Ammon's horn (tissue), 1 donor: ENCODE data around the gene WDR27.
"Not testable (repeated sequence)": the region's sequence is repeated elsewhere in the genome, so short reads cannot be mapped to it uniquely, and the experiment has no call there.

Source experiments
- DNase-seq: peaks from one replicate; pipeline ENCODE4 v3.0.0-alpha.2; 2016; ENCODE audit warnings: low spot score

Gene WDR27

GRCh38 chr6:169474362-169474761 lies 227.5 kb downstream of the WDR27 start:
- DNase-seq = no peak

DNA sequence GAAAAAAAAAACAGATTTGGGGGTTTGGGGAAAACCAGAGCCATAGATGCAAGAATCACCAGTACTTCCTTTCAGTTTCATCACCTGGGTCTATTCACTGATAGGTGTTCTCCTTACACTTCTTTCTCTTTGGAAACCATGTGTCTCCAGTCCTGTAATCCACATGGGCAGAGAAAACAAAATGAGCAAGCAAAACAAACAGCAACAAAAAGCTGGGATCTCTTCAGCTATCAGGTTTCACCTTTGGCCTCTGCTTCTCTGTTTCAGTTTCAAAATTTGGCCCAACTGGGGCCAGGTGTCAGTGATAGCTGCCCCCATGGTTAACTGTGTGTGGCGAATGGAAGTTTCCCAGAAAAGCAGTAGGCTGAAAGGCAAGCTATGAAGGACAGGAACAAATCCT lies 228.2 kb downstream of the WDR27 start:
- no peak for DNase-seq

- DNase-seq = no peak
These were observed 228.9 kb downstream of the WDR27 start for GRCh38 chr6:169472786-169473416.

DNA sequence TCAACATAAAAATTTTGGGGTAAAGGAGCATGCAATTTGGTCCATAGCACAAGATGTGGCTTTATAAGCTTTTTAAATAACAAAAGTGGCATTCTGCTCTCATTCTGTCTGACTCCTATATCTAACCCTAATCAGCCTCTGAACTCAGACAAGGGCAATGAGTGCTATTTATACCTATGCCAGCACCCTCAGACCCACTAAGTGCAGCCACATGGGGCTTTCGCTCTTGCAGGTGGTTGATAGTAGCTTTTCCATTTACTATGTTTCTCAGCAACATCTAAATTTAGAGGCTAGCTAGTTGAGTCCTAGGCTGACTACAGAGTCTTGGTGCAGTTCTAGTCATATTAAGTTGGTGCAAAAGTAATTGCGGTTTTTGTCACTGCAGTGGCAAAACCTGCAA lies 231.0 kb downstream of the WDR27 start:
- no peak for DNase-seq

DNA sequence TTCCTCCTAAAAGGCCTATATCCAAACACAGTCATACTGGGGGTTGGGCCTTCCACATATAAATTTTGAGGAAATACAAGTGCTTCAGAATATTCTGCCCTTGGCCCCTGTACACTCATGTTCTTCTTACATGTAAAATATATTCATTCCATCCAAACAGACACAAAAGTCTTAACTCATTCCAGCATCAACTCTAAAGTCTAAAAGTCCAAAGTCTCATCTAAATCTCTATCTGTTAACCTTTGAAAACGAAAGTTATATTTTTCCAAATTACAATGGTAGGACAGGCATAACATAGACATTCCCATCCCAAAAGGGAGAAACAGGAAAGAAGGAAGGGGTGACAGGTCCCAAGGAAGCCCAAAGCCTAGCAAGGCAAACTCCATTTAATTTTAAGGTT lies 232.8 kb downstream of the WDR27 start:
- no peak for DNase-seq

DNA sequence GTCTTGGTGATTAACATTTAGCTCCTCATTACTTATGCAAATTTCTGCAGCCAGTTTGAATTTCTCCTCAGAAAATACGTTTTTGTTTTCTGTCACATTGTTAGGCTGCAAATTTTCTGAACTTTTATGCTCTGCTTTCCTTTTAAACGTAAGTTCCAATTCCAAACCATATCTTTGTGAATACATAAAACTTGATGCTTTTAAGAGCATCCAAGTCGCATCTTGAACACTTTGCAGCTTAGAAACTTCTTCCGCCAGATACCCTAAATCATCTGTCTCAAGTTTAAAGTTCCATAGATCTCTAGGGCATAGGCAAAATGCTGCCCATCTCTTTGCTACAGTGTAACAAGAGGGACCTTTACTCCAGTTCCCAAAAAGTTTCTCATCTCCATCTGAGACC lies 234.1 kb downstream of the WDR27 start:
- not testable (repeated sequence) for DNase-seq

GRCh38 chr6:169466256-169466655 lies 235.6 kb downstream of the WDR27 start:
- DNase-seq = not testable (repeated sequence)

DNA sequence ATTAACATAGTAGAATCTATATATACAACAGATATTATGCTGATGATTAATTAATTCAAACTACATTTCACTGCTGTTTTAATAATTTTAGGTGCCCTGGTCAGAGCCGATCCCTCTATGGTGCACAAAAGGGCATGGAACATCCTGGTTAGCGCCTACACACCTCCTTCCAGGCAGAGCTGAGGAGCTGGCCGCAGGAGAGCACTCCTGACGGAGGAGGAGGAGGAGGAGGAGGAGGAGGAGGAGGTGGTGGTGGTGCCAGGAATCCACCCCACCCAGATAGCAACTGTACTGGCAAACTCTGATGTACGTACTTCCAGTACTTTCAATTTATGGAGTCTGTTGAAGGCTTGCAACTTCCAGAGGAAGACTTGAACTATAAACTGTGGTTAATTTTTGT lies 244.1 kb downstream of the WDR27 start:
- no peak for DNase-seq

GRCh38 chr6:169456840-169457239 lies 245.0 kb downstream of the WDR27 start:
- no peak for DNase-seq

GRCh38 chr6:169455470-169455869 lies 246.4 kb downstream of the WDR27 start:
- no peak for DNase-seq

DNA sequence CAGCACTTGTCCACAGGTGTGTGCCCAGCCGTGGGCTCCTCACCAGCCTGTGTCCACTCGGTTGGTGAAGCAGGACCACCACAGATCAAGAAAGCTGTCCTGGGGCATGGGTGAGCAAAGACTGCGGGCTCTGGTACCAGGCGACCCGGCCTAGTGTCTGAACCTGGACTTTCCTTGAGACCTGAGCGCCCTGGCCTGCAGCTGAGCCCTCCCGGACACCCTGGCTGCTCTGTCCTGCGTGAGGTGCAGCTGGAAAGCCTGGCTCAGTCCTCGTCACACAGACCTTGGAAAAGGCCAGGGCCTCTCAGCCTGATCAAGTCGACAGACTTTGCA lies 247.0 kb downstream of the WDR27 start:
- no peak for DNase-seq

DNA sequence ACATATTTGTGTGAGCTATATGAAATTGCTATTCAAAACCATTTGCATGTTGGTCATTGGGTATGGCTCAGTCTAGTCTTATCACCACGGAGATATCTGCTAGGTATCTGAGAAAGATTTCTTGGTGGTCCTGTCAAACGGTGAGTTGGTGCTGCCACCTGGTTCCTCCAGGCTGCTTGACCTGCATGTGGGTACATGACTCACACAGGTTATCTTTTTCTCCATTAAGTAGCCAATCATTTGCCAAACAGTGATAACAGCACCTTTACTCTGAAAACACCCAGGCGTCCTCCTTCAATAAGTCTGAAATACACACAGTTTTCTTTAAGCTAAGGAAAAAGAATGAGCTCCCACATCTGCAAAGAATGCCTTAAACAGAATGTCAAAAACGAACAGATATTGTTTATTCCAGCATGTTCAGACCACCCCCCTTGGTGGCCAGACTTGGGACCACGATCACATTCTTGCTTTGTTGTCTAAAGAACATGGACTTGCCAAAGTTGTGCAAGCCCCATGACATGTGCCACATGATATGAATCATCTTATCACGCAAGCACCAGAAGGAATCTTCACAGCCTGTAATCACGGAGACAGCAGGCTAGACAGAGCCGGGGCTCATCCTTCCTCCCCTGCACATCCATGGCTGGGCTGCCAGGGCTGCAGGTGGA lies 247.5 kb downstream of the WDR27 start:
- no peak for DNase-seq

- DNase-seq = no peak
These were observed 248.8 kb downstream of the WDR27 start for GRCh38 chr6:169452869-169453620.

DNA sequence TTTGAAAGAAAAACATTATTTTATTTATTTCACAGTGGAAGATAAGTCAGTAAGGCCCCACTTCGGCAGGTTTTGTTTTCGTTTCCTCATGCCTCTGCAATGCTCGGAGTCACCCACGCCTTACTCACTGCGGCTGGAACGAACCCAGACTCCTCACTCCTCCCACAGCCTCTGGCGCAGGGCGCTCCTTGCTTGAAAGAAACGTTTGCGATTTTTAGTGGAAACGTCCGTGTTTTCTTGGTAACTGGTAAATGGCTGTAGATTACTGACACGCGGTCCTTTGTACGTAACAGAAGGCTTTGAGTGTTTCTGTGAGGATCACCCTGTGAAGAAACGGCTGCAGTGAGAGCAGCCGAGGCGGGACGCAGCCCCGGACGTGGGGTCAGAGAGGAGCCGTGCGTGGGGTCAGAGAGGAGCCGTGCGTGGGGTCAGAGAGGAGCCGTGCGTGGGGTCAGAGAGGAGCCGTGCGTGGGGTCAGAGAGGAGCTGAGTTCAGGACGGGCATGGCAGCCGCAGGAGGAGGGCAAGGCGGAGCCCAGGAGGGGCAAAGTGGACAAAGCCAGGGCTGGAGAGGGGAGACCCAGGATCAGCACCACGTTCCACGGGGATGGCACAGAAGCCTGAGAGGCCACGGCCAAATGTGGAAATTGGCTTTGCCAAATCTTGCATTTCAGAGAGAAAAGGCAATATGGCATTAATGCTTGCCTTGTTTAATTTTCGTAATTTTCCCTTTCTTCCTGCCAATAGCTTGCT lies 249.5 kb downstream of the WDR27 start:
- DNase-seq = peak; percentile 70

GRCh38 chr6:169451065-169451838 lies 250.6 kb downstream of the WDR27 start:
- no peak for DNase-seq

DNA sequence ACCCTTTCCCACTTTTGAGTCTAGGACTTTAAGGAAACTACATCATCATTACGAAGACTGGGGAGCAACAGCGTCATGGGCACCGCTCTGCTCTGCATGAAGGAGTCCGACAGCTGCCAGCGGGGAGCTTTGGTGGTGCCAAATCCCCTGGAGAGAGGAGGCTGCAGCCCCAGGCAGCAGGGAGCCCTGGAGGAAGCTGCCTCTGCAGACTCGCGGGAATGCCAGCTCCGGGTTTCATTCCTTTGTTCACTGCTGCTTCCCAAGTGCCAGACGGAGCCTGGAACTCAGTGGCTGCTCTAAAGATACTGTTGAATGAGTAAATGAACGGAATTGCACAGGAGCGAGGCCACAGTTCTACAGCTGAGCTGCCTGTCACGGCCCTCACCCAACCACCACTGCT lies 251.7 kb downstream of the WDR27 start:
- peak; percentile 14 for DNase-seq

DNA sequence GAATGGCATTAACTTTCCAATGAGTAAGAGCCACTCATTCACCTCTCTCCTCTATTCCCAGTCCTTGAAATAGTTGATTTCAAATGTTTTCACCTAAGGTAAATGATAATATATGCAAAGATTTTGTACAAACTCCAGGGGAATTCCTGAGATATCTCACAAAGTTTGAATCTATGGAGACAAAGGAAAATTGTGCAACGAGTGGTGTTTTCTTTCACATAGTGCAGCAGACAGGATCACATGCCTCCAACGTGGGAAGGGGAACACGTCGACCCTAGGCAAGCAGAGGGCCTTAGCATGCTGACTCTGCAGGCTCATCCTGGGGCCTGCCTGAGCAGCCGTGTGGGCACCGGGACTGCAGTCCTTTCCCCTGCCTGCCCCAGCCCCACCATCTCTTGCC lies 252.6 kb downstream of the WDR27 start:
- no peak for DNase-seq

DNA sequence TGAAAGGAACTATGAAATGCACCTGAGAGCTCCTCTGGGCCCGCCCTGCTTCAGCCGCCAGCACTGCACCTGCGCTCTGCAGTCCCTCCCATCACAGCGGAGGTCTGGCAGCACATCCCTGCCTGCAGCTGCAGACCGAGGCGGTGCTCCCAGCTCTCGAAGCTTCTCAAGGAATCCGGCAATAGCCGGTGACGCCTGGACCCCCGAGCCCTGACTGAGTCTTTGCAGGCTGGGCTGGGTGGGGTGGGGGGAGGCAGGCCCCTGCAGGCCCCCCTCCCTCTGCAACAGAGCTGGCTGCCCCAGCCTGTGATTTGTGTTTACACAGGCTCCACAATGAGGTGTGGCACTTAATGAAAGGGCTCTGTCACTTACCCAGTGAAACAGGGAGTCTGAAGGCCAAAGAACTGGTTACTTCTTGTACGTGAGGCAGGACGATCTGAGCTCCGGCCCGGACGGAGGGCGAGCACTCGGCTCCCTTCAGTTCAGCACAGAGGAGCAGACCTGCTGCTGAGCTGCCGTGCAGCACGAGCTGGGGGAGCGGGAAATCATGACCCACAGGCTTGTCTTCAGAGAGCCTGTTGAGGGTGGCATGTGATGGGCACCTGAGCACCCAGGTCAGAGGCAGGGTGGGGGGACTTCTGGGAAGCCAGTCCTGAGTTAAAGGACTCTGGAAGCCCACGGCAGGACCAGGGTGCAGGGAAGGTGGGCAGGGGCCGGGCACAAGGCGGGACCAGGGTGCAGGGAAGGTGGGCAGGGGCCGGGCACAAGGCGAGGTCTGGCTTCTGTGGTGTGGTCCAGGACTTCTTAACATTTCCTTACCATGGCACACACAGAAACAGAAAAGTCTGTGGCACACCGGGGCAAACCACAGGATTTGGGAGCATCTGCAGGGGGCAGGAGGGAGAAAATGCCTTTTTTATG lies 255.9 kb downstream of the WDR27 start:
- DNase-seq = no peak

DNA sequence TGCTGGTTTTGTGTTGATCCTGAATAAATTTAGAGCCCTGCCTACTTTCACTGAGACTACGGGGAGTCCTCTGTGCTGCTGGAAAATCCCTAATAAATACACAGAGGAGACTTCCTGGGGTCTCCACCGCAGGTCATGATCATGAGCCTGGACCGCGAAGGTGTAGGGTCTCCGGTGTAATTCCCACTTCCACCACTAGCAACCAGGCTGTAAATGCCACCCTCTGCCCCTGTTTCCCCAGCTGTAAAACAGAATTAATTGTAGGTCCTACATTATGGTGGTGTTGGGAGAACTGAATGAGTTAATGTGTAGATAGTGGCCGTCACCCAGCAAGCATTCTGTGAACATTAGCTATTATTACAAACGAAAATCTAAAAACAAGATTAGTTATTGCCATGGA lies 256.6 kb downstream of the WDR27 start:
- no peak for DNase-seq

- no peak for DNase-seq
These were observed 260.5 kb downstream of the WDR27 start for GRCh38 chr6:169441292-169441691.

GRCh38 chr6:169439710-169440109 lies 262.1 kb downstream of the WDR27 start:
- DNase-seq = no peak
